Measurements from ENCODE around the gene KRTAP21-3.
"Not testable (repeated sequence)": the region's sequence is repeated elsewhere in the genome, so short reads cannot be mapped to it uniquely, and the experiment has no call there.

GRCh38 chr21:30755328-30755727 is 36.8 kb upstream of the KRTAP21-3 start, which contains the start of gene KRTAP21-1:
- TF ChIP-seq EZH2 (IDR thresholded peaks at IDR 0.05; ENCODE audit: low read depth, unreplicated experiment); CTCF (conservative IDR thresholded peaks at IDR 0.05; ENCODE audit: low read depth in 2 of 2); EZH2phosphoT487 (IDR thresholded peaks at IDR 0.05; ENCODE audit: unreplicated experiment); ZNF331 (CRISPR knock-in tag; IDR thresholded peaks at IDR 0.05; ENCODE audit: low read depth); REST (IDR thresholded peaks at IDR 0.05; ENCODE audit: unreplicated experiment); CREB1 (CRISPR knock-in tag; IDR thresholded peaks at IDR 0.05; ENCODE audit: low read depth); JUNB (IDR thresholded peaks at IDR 0.05; ENCODE audit: unreplicated experiment); ZNF462 (CRISPR knock-in tag; IDR thresholded peaks at IDR 0.05); NANOG (IDR thresholded peaks at IDR 0.05; ENCODE audit: borderline replicate concordance): not testable (repeated sequence)
